Measurements from ENCODE around the gene RBM3.

Gene RBM3

DNA sequence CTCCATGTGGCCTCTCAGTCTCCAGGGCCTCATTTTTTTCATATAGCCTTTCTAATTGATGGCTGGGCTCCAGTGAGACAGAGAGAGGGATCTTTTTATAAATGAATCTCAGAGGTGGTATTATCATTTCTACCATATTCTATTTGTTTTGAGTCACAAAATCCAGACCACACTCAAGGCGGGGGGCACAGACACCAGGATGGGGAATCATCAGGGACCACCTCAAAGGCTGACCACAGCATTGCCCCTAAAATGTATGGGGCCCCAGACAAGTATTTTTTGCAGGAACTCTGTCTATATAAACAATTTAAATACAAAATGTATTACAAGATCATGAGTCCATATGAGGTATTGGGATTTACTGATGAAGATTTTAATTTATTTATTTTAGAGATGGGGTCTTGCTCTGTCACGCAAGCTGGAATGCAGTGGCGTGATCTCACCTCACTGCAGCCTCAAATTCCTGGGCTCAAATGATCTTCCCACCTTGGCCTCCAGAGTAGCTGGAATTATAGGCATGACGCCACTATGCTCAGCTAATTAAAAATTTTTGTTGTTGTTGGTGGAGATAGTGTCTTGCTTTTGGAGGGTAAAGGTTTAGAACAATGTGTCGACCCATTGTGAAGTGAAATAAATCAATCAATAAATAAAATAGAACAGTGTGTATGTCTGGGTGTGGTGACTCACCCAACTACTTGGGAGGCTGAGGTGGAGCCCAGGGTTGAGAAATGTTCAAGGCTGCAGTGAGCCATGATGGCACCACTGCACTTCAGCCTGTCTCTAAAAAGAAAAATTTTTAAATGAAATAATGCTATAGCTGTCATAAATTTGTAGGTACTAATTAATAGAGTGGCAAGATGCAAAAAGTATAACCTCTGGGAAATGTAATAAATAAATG lies 52.4 kb downstream of the RBM3 start:
- DNase-seq: no peak
